ENCODE data around the gene IMMT.
A peak's percentile ranks its signal among the peaks of the same experiment; 100 is the strongest.

The IMMT gene

GRCh38 chr2:86105969-86106945 lies 89.0 kb downstream of the IMMT start, which contains the start of gene PTCD3:
PTCD3 (plus strand) TSS chr2:86106235; CDS start chr2:86106248, 13 bp downstream.
- peak; percentile 88 for TF ChIP-seq POLR2AphosphoS5 (IDR thresholded peaks at IDR 0.05; ENCODE audit: low read depth, low read length)
- TF ChIP-seq REST (IDR thresholded peaks at IDR 0.05; ENCODE audit: insufficient read depth in 1 of 2, low read depth in 2 of 2, low read length in 2 of 2), result 0 out of 4 replicates have a peak, but pooled peaks of 1 of the 2 experiments have one; percentile 40
- peak; percentile 12 for TF ChIP-seq FOXP2 (optimal IDR thresholded peaks at IDR 0.05; ENCODE audit: borderline replicate concordance, extremely low read depth, extremely low read length, insufficient read depth)
- peak; percentile 95 for TF ChIP-seq TAF1 (IDR thresholded peaks at IDR 0.05; ENCODE audit: borderline replicate concordance, insufficient read depth, low read length)
- TF ChIP-seq SIN3A (IDR thresholded peaks at IDR 0.05; ENCODE audit: borderline replicate concordance, insufficient read depth, low read length), result no peak

- peak; percentile 0; the same call in 1 of the 2 replicates for TF ChIP-seq TAF1 (IDR thresholded peaks at IDR 0.05; ENCODE audit: borderline replicate concordance, insufficient read depth, low read length)
- TF ChIP-seq FOXP2 (optimal IDR thresholded peaks at IDR 0.05; ENCODE audit: borderline replicate concordance, extremely low read depth, extremely low read length, insufficient read depth), result no peak
- peak; percentile 68; the same call in 1 of the 2 replicates for TF ChIP-seq POLR2AphosphoS5 (IDR thresholded peaks at IDR 0.05; ENCODE audit: low read depth, low read length)
- TF ChIP-seq REST (IDR thresholded peaks at IDR 0.05; ENCODE audit: insufficient read depth in 1 of 2, low read depth in 2 of 2, low read length in 2 of 2), result peak in 1 of 2 experiments; percentile 63; a peak in 1 of 4 replicates
- TF ChIP-seq SIN3A (IDR thresholded peaks at IDR 0.05; ENCODE audit: borderline replicate concordance, insufficient read depth, low read length), result 0 out of 2 replicates have a peak, but pooled peaks have one; percentile 78
These were observed 89.9 kb downstream of the IMMT start, which contains the start of gene POLR1A for GRCh38 chr2:86105252-86105968. POLR1A (minus strand) TSS chr2:86105886; CDS start chr2:86105776, 110 bp downstream.

- no peak for TF ChIP-seq POLR2AphosphoS5 (IDR thresholded peaks at IDR 0.05; ENCODE audit: low read depth, low read length)
- no peak for TF ChIP-seq TAF1 (IDR thresholded peaks at IDR 0.05; ENCODE audit: borderline replicate concordance, insufficient read depth, low read length)
- TF ChIP-seq SIN3A (IDR thresholded peaks at IDR 0.05; ENCODE audit: borderline replicate concordance, insufficient read depth, low read length), result no peak
- no peak for TF ChIP-seq REST (IDR thresholded peaks at IDR 0.05; ENCODE audit: insufficient read depth in 1 of 2, low read depth in 2 of 2, low read length in 2 of 2)
- no peak for TF ChIP-seq FOXP2 (optimal IDR thresholded peaks at IDR 0.05; ENCODE audit: borderline replicate concordance, extremely low read depth, extremely low read length, insufficient read depth)
These were observed 93.1 kb downstream of the IMMT start for GRCh38 chr2:86102157-86102556.

GRCh38 chr2:86097913-86098312 lies 97.3 kb downstream of the IMMT start:
- no peak for TF ChIP-seq REST (IDR thresholded peaks at IDR 0.05; ENCODE audit: insufficient read depth in 1 of 2, low read depth in 2 of 2, low read length in 2 of 2)
- TF ChIP-seq POLR2AphosphoS5 (IDR thresholded peaks at IDR 0.05; ENCODE audit: low read depth, low read length), result no peak
- TF ChIP-seq FOXP2 (optimal IDR thresholded peaks at IDR 0.05; ENCODE audit: borderline replicate concordance, extremely low read depth, extremely low read length, insufficient read depth), result no peak
- no peak for TF ChIP-seq SIN3A (IDR thresholded peaks at IDR 0.05; ENCODE audit: borderline replicate concordance, insufficient read depth, low read length)
- no peak for TF ChIP-seq TAF1 (IDR thresholded peaks at IDR 0.05; ENCODE audit: borderline replicate concordance, insufficient read depth, low read length)
